WTC11 (cell line): ENCODE results near the gene CFAP92. TPM values are rescaled to one million over a fixed set of nuclear protein-coding genes. Genes with fewer than 3 reads are reported as not detected.
A peak's percentile ranks its signal among the peaks of the same experiment; 100 is the strongest.

ENCODE experiments used
- E2F1 ChIP-seq: sonication (generic); formaldehyde crosslinking; IDR thresholded peaks from 2 replicates; pipeline ENCODE4 v1.8.0; 2022; ENCODE audit warnings: mild to moderate bottlenecking, missing genetic modification reagents
- EMX1 ChIP-seq: fragments of 250-450 bp; sonication (Bioruptor Pico); IDR thresholded peaks from 2 replicates; pipeline ENCODE4 v1.8.0; 2021; ENCODE audit warnings: mild to moderate bottlenecking
- FOXK1 ChIP-seq: sonication (generic); formaldehyde crosslinking; IDR thresholded peaks from 2 replicates; pipeline ENCODE4 v1.8.0; 2022; ENCODE audit warnings: mild to moderate bottlenecking, moderate library complexity, missing genetic modification reagents
- FOXP4 ChIP-seq: sonication (generic); formaldehyde crosslinking; IDR thresholded peaks from 2 replicates; pipeline ENCODE4 v1.8.0; 2022; ENCODE audit warnings: mild to moderate bottlenecking, missing genetic modification reagents
- HMGXB4 ChIP-seq: sonication (generic); formaldehyde crosslinking; IDR thresholded peaks from 2 replicates; pipeline ENCODE4 v1.8.1; 2023; ENCODE audit warnings: mild to moderate bottlenecking, moderate library complexity, missing genetic modification reagents
- IRF2 ChIP-seq: sonication (generic); formaldehyde crosslinking; IDR thresholded peaks from 2 replicates; pipeline ENCODE4 v1.8.0; 2022; ENCODE audit warnings: low read depth, missing genetic modification reagents, borderline replicate concordance
- JAZF1 ChIP-seq: fragments of 250-450 bp; sonication (Bioruptor Pico); IDR thresholded peaks from 2 replicates; pipeline ENCODE4 v1.9.0; 2021; ENCODE audit warnings: moderate library complexity, mild to moderate bottlenecking, inconsistent platforms
- JUN ChIP-seq: sonication (generic); formaldehyde crosslinking; IDR thresholded peaks from 2 replicates; pipeline ENCODE4 v1.8.0; 2023; ENCODE audit warnings: mild to moderate bottlenecking, missing genetic modification reagents
- KAT7 ChIP-seq: sonication (generic); formaldehyde crosslinking; IDR thresholded peaks from 2 replicates; pipeline ENCODE4 v1.8.1; 2023; ENCODE audit warnings: missing genetic modification reagents, mild to moderate bottlenecking, borderline replicate concordance
- MAX ChIP-seq: sonication (generic); formaldehyde crosslinking; IDR thresholded peaks from 2 replicates; pipeline ENCODE4 v1.8.0; 2022; ENCODE audit warnings: mild to moderate bottlenecking, missing genetic modification reagents
- MXD4 ChIP-seq: fragments of 250-450 bp; sonication (Bioruptor Pico); IDR thresholded peaks from 2 replicates; pipeline ENCODE4 v1.8.0; 2021; ENCODE audit warnings: mild to moderate bottlenecking, moderate library complexity, borderline replicate concordance
- NR1H2 ChIP-seq: sonication (generic); formaldehyde crosslinking; IDR thresholded peaks from 2 replicates; pipeline ENCODE4 v1.9.0; 2021; ENCODE audit warnings: mild to moderate bottlenecking, moderate library complexity, missing genetic modification reagents
- RELA ChIP-seq: sonication (generic); formaldehyde crosslinking; IDR thresholded peaks from 2 replicates; pipeline ENCODE4 v1.8.1; 2022; ENCODE audit warnings: missing genetic modification reagents, mild to moderate bottlenecking, borderline replicate concordance
- RORB ChIP-seq: fragments of 250-450 bp; sonication (Bioruptor Pico); IDR thresholded peaks from 2 replicates; pipeline ENCODE4 v1.9.0; 2021; ENCODE audit warnings: mild to moderate bottlenecking
- TP53 ChIP-seq: sonication (generic); formaldehyde crosslinking; IDR thresholded peaks from 2 replicates; pipeline ENCODE4 v1.8.1; 2023; ENCODE audit warnings: mild to moderate bottlenecking, missing genetic modification reagents
- ZBTB21 ChIP-seq: sonication (generic); formaldehyde crosslinking; IDR thresholded peaks from 2 replicates; pipeline ENCODE4 v1.8.1; 2023; ENCODE audit warnings: mild to moderate bottlenecking, missing genetic modification reagents, borderline replicate concordance
- ZNF138 ChIP-seq: sonication (generic); formaldehyde crosslinking; conservative IDR thresholded peaks from 2 replicates; pipeline ENCODE4 v1.8.1; 2022; ENCODE audit warnings: mild to moderate bottlenecking, moderate library complexity, missing genetic modification reagents
- ZNF281 ChIP-seq: sonication (generic); formaldehyde crosslinking; IDR thresholded peaks from 2 replicates; pipeline ENCODE4 v1.8.0; 2023; ENCODE audit warnings: mild to moderate bottlenecking, missing genetic modification reagents
- ZSCAN18 ChIP-seq: fragments of 250-450 bp; sonication (Bioruptor Pico); IDR thresholded peaks from 2 replicates; pipeline ENCODE4 v2.1.2; 2022; ENCODE audit warnings: mild to moderate bottlenecking, moderate library complexity
- total RNA-seq: library from RNA; stranded (reverse); gene quantifications from 3 replicates; pipeline ENCODE4 v1.2.3, GENCODE V29; 2021

CFAP92 gene
- total RNA-seq, 1 experiment from 2014 or later: 2.9 TPM

GRCh38 chr3:128879125-128879969 lies 114.5 kb downstream of the CFAP92 start, which contains the start of gene ACAD9 (continued):
- TF ChIP-seq HMGXB4 (CRISPR knock-in tag): peak; percentile 64; the same call in 1 of the 2 replicates
- 0 out of 2 replicates have a peak, but pooled peaks have one; percentile 73 for TF ChIP-seq ZNF281
- TF ChIP-seq MXD4 (CRISPR knock-in tag): no peak
- no peak for TF ChIP-seq ZSCAN18 (CRISPR knock-in tag)
- TF ChIP-seq JUN: peak; percentile 73; the same call in 1 of the 2 replicates
- TF ChIP-seq FOXP4 (CRISPR knock-in tag): peak; percentile 95
- TF ChIP-seq JAZF1 (CRISPR knock-in tag): no peak
- no peak for TF ChIP-seq NR1H2 (CRISPR knock-in tag)
- TF ChIP-seq RORB (CRISPR knock-in tag): no peak
- TF ChIP-seq IRF2 (CRISPR knock-in tag): no peak
- TF ChIP-seq EMX1 (CRISPR knock-in tag): no peak
- TF ChIP-seq E2F1: peak; percentile 68
- no peak for TF ChIP-seq RELA (CRISPR knock-in tag)
- peak; percentile 67; the same call in 1 of the 2 replicates for TF ChIP-seq KAT7 (CRISPR knock-in tag)
- peak; percentile 99 for TF ChIP-seq MAX (CRISPR knock-in tag)
- TF ChIP-seq ZNF138: peak; percentile 39; the same call in 1 of the 2 replicates
- TF ChIP-seq TP53 (CRISPR knock-in tag): peak; percentile 80; the same call in 1 of the 2 replicates
- TF ChIP-seq ZBTB21: peak; percentile 94
- TF ChIP-seq FOXK1 (CRISPR knock-in tag): peak; percentile 97
